HG03108 (cell line): ENCODE measurements around the gene TMEM80.

ENCODE experiments used
- ATAC-seq: cut with Tn5 transposase; IDR thresholded peaks from one replicate; pipeline ENCODE4 v1.9.1; 2021; ENCODE audit warnings: moderate library complexity; ENCODE audit not compliant: unreplicated experiment

TMEM80 gene

DNA sequence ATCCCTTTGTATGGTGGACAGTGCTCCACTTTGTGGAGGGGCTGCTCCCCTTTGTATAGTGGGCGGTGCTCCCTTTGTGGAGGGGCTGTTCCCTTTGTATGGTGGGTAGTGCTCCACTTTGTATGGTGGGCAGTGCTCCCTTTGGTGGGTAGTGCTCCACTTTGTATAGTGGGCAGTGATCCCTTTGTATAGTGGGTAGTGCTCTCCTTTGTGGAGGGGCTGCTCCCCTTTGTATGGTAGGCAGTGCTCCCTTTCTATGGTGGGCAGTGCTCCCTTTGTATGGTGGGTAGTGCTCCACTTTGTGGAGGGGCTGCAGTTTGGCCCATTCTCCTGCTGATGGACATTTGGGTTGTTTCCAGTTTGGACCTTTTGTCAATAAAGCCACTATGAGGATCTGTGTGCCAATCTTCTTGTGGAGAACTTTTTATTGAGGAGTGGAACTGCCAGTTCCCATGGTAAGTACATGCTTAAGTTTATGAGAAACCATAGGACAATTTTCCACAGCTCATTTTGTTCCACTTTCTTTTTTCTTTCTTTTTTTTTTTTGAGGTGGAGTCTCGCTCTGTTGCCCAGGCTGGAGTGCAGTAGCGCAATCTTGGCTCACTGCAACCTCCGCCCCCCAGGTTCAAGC lies 47.1 kb downstream of the TMEM80 start:
- no peak for ATAC-seq

DNA sequence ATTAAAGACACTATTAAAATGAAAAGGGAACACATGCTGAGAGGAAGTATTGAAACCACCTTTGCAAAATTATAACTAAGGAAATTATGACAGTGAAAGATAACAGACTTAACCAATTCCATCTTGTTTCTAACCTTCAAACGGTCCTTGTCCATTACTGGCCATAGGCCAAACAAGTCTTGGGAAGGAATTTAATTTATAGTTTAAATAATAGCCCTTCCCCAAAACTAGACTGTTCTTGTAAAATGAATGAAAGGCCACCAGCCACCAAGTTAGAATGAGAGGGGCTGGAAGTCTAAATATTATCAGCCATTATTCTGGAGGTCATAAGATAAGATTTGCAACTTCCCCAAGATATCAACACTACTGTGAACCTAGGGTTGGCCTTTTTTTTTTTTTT lies 49.8 kb downstream of the TMEM80 start:
- ATAC-seq, result no peak

DNA sequence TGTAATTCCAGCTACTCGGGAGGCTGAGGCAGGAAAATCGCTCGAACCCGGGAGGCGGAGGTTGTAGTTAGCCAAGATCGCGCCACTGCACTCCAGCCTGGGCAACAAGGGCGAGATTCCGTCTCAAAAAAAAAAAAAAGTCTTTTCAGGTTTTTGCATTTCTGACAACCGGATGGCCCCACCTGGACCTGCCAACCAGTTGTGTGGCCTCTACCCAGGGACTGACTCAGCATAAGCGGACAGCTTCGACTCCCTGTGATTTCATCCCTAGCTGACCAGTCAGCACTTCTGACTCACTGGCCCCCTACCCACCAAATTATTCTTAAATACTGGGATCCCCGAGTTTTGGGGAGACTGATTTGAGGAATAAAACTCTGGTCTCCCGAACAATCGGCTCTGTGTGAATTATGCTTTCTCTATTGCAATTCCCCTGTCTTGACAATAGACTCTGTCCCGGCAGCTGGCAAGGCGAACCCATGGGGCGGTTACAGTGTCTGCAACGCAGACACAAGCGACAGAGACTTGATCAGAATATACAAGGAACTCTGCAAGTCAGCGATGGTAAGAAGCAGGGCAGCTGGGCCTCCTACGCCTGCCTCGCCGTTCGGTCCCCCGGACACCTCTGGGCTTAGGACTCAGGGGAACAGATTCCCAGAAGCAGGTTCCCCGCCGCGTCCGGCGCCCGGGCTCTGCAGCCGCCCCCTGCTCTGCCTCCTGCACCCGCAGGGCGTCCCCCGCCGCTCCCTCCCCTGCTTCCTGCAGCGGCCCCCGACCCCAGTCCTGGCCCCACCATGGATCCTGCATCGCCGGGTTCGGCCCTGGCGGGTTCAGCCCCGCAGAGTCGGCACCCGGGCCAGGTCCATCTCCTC lies 50.9 kb downstream of the TMEM80 start:
- no peak for ATAC-seq

DNA sequence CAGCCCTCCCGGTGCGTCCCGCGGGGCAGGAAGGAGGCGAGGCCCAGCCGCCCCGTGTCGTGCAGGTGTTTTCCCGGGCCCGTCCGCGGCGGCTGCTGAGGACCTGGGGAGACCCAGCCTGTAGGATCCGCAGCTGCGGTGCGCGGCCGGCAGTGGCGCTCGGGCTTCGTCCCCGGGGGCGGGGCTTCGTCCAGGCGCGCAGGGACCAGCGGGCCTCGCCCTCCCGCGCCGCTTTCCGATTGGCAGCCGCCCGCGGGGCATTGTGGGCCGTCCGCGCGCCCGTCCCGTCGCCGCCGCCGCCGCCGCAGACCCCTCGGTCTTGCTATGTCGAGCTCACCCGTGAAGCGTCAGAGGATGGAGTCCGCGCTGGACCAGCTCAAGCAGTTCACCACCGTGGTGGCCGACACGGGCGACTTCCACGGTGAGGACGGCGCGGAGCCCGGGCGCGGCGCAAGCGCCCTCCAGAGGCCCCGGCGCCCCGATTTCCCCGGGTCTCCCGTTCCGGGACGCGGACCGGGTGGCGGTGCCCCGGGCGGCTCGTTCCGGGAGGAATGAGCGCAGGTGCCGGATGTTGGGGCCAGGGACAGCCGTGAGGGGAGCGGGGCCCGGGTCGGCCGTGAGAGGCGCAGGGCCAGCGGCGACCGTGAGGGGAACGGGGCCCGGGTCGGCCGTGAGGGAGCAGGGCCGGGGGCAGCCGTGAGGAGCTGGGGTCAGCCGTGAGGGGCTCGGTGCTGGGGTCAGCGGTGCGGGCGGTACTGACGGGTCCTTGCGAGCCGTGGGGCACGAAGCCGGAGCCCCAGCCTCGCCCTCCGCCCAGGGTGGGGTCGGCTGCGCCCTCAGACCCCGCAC lies 51.8 kb downstream of the TMEM80 start, which contains the start of gene TALDO1:
Gene TALDO1 (plus strand): TSS at position 307 of the 849 bp plus-strand sequence. CDS start 18 bp downstream, at position 325.
- peak; percentile 90 for ATAC-seq

DNA sequence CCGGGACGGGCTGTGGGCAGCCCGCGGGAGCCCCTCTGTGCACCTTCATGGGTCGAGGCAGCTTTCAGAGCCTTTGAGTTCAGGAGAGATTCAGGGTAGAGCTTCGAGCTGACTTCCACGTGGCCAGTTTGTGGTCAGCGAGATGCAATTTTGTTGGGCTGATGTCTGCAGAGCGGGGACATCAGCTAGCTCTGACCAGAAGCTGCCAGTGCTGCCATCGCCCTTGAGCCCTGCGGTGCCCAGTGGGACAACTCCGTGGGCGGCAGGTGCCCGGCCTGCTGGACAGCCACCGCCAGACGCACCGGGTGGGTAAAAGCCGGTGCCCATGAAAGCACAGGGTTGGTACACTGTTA lies 52.4 kb downstream of the TMEM80 start:
- ATAC-seq, result no peak

DNA sequence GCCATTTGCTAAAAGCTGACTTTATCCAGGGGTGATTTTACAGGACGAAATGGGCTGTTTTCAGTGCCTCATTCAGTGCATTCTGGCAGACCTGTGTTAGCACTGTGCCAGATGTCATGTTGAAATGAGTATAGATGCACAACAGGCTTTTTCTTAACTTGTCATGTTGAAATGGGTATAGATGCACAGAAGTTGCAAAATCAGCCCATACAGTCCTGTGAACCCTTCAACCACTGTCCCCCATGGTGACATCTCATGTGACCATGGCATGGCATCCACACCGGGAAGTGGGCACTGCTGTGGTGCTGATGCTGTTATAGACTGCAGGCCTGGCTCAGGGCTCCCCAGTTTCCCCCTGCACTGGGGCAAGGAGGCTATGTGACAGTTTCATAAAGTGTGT lies 54.1 kb downstream of the TMEM80 start:
- ATAC-seq, result no peak
